Endothelial cell (in vitro differentiated cells): ENCODE measurements around the gene RCL1. TPM values are rescaled to one million over a fixed set of nuclear protein-coding genes. Genes with fewer than 3 reads are reported as not detected.

Source experiments
- DNase-seq: peaks from one replicate; pipeline ENCODE4 v3.0.0; 2021; ENCODE audit warnings: low spot score
- H3K27ac Mint-ChIP-seq: one replicate; pipeline ENCODE4 v1.8.0; 2021; ENCODE audit warnings: mixed read lengths, inconsistent platforms; ENCODE audit not compliant: unreplicated experiment
- H3K27me3 Mint-ChIP-seq: one replicate; pipeline ENCODE4 v1.8.0; 2021; ENCODE audit warnings: mild to moderate bottlenecking, moderate library complexity, mixed read lengths, inconsistent platforms; ENCODE audit not compliant: unreplicated experiment
- H3K36me3 Mint-ChIP-seq: one replicate; pipeline ENCODE4 v1.8.0; 2021; ENCODE audit warnings: mild to moderate bottlenecking, low read depth, mixed read lengths, inconsistent platforms; ENCODE audit not compliant: unreplicated experiment
- H3K4me1 Mint-ChIP-seq: one replicate; pipeline ENCODE4 v1.8.0; 2021; ENCODE audit warnings: mild to moderate bottlenecking, mixed read lengths, inconsistent platforms; ENCODE audit not compliant: unreplicated experiment
- H3K4me3 Mint-ChIP-seq: one replicate; pipeline ENCODE4 v1.8.0; 2021; ENCODE audit warnings: mild to moderate bottlenecking, mixed read lengths, inconsistent platforms; ENCODE audit not compliant: unreplicated experiment
- H3K9me3 Mint-ChIP-seq: one replicate; pipeline ENCODE4 v1.8.0; 2021; ENCODE audit warnings: mixed read lengths, inconsistent platforms; ENCODE audit not compliant: unreplicated experiment
- total RNA-seq: library from RNA; stranded (reverse); fragmentation: NEBNext Ultra II Directional; extraction: Animal tissue kit (Norgen Biotek cat#: 25700); gene quantifications from one replicate; pipeline ENCODE4 v1.2.1, GENCODE V29; 2021; ENCODE audit not compliant: unreplicated experiment
- TF ChIP-seq, protein P1 (sequence below): fragments of 200-600 bp; sonication (generic); IDR thresholded peaks from one replicate; pipeline ENCODE4 v1.5.0; 2021; ENCODE audit warnings: antibody characterized with exemption; ENCODE audit not compliant: unreplicated experiment

Gene RCL1
- total RNA-seq, 1 donor from 2014 or later, result 12.2 TPM

- no peaks in the 10 kb centered on the region for H3K27me3 Mint-ChIP-seq
- H3K27ac Mint-ChIP-seq, result no peak overlapping the region
- peaks cover 7% of the 10 kb centered on the region for H3K36me3 Mint-ChIP-seq
- peaks cover 1% of the 10 kb centered on the region for H3K4me1 Mint-ChIP-seq
- DNase-seq, result no peak
- H3K4me3 Mint-ChIP-seq, result no peak overlapping the region
- no peaks in the 10 kb centered on the region for H3K9me3 Mint-ChIP-seq
- TF ChIP-seq, protein P1, sequence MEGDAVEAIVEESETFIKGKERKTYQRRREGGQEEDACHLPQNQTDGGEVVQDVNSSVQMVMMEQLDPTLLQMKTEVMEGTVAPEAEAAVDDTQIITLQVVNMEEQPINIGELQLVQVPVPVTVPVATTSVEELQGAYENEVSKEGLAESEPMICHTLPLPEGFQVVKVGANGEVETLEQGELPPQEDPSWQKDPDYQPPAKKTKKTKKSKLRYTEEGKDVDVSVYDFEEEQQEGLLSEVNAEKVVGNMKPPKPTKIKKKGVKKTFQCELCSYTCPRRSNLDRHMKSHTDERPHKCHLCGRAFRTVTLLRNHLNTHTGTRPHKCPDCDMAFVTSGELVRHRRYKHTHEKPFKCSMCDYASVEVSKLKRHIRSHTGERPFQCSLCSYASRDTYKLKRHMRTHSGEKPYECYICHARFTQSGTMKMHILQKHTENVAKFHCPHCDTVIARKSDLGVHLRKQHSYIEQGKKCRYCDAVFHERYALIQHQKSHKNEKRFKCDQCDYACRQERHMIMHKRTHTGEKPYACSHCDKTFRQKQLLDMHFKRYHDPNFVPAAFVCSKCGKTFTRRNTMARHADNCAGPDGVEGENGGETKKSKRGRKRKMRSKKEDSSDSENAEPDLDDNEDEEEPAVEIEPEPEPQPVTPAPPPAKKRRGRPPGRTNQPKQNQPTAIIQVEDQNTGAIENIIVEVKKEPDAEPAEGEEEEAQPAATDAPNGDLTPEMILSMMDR, result no peak
These were observed 36.0 kb downstream of the RCL1 start for GRCh38 chr9:4828761-4829160.

GRCh38 chr9:4829969-4830368 is 37.2 kb downstream of the RCL1 start:
- H3K27me3 Mint-ChIP-seq, result no peaks in the 10 kb centered on the region
- no peak overlapping the region for H3K27ac Mint-ChIP-seq
- DNase-seq, result no peak
- H3K9me3 Mint-ChIP-seq, result no peaks in the 10 kb centered on the region
- peaks cover 5% of the 10 kb centered on the region for H3K4me1 Mint-ChIP-seq
- H3K4me3 Mint-ChIP-seq, result no peak overlapping the region
- TF ChIP-seq, protein P1, result no peak
- peaks cover 7% of the 10 kb centered on the region for H3K36me3 Mint-ChIP-seq

DNA sequence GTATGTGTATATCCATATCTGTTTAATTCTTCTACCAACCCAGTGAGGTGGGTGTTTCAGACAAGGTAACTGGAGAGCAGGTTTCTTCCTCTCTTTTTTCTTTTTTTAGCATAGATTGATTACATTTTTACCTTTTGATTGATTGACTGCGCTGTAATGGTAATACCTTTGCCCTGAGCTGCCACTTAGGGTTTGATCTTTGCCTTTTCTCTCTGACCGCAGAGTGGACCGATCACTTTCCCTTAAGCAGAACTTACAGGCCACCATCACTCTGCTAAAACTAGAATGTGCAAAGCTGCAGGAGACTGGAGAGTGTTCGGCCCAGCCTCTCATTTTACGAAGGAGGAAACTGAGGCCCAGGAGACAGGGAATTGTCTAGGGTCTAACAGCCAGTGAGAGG is 38.0 kb downstream of the RCL1 start:
- no peak for DNase-seq
- no peaks in the 10 kb centered on the region for H3K27me3 Mint-ChIP-seq
- H3K36me3 Mint-ChIP-seq, result peaks cover 7% of the 10 kb centered on the region
- TF ChIP-seq, protein P1, result no peak
- H3K9me3 Mint-ChIP-seq, result no peaks in the 10 kb centered on the region
- no peak overlapping the region for H3K27ac Mint-ChIP-seq
- H3K4me1 Mint-ChIP-seq, result peaks cover 6% of the 10 kb centered on the region
- H3K4me3 Mint-ChIP-seq, result no peak overlapping the region

GRCh38 chr9:4831119-4831518 is 38.4 kb downstream of the RCL1 start:
- no peaks in the 10 kb centered on the region for H3K27me3 Mint-ChIP-seq
- no peak overlapping the region for H3K4me3 Mint-ChIP-seq
- DNase-seq, result no peak
- no peak overlapping the region for H3K27ac Mint-ChIP-seq
- TF ChIP-seq, protein P1, result no peak
- H3K4me1 Mint-ChIP-seq, result peaks cover 6% of the 10 kb centered on the region
- H3K36me3 Mint-ChIP-seq, result peaks cover 7% of the 10 kb centered on the region
- no peaks in the 10 kb centered on the region for H3K9me3 Mint-ChIP-seq

- H3K4me1 Mint-ChIP-seq, result peaks cover 6% of the 10 kb centered on the region
- no peak overlapping the region for H3K27ac Mint-ChIP-seq
- peaks cover 1% of the 10 kb centered on the region for H3K27me3 Mint-ChIP-seq
- no peak overlapping the region for H3K4me3 Mint-ChIP-seq
- no peaks in the 10 kb centered on the region for H3K9me3 Mint-ChIP-seq
- peaks cover 11% of the 10 kb centered on the region for H3K36me3 Mint-ChIP-seq
- DNase-seq, result no peak
- TF ChIP-seq, protein P1, result no peak
These were observed 39.2 kb downstream of the RCL1 start for GRCh38 chr9:4831944-4832343.
